CD4-positive, alpha-beta T cell treated with Interferon gamma for 1 hour (primary cell): Measurements from ENCODE around the gene MAP3K12.

Source experiments
- DNase-seq: peaks from one replicate; pipeline ENCODE4 v3.0.0-alpha.2; 2020

Gene MAP3K12

GRCh38 chr12:53430116-53430515 is 69.1 kb downstream of the MAP3K12 start:
- no peak for DNase-seq
